ENCODE data around the gene VSTM2B.

GRCh38 chr19:29573486-29573885 lies 47.7 kb downstream of the VSTM2B start:
- TF ChIP-seq CTCF (IDR thresholded peaks at IDR 0.05; ENCODE audit: low read length) (no peak), EZH2 (IDR thresholded peaks at IDR 0.05; ENCODE audit: borderline replicate concordance, low read length) (no peak)

Data from OCI-LY1 (cell line).